Ishikawa (cell line): ENCODE data around the gene RPS6KA2.

Experiments used
- CEBPB ChIP-seq: IDR thresholded peaks from 2 replicates; pipeline ENCODE4 v1.6.1; 2012
- CREB1 ChIP-seq: IDR thresholded peaks from 2 replicates; pipeline ENCODE4 v1.6.1; 2012; ENCODE audit warnings: low read depth
- EGR1 ChIP-seq: IDR thresholded peaks from 2 replicates; pipeline ENCODE4 v1.6.1; 2012
- EP300 ChIP-seq: IDR thresholded peaks from 2 replicates; pipeline ENCODE4 v1.6.1; 2012; ENCODE audit warnings: borderline replicate concordance
- FOXM1 ChIP-seq: IDR thresholded peaks from 2 replicates; pipeline ENCODE4 v1.6.1; 2012; ENCODE audit warnings: low read depth, borderline replicate concordance
- MAX ChIP-seq: IDR thresholded peaks from 2 replicates; pipeline ENCODE4 v1.6.1; 2012
- NFIC ChIP-seq: IDR thresholded peaks from 2 replicates; pipeline ENCODE4 v1.6.1; 2012
- RAD21 ChIP-seq: IDR thresholded peaks from 2 replicates; pipeline ENCODE4 v1.6.1; 2012; ENCODE audit warnings: low read depth
- REST ChIP-seq: IDR thresholded peaks from 2 replicates; pipeline ENCODE4 v1.6.1; 2012; ENCODE audit warnings: low read depth, mild to moderate bottlenecking
- TAF1 ChIP-seq: IDR thresholded peaks from 2 replicates; pipeline ENCODE4 v1.6.1; 2012; ENCODE audit warnings: low read depth, mild to moderate bottlenecking
- TCF12 ChIP-seq: IDR thresholded peaks from 2 replicates; pipeline ENCODE4 v1.6.1; 2012; ENCODE audit warnings: low read depth
- TEAD4 ChIP-seq: IDR thresholded peaks from 2 replicates; pipeline ENCODE4 v1.6.1; 2012
- USF1 ChIP-seq: IDR thresholded peaks from 2 replicates; pipeline ENCODE4 v1.6.1; 2012
- YY1 ChIP-seq: IDR thresholded peaks from 2 replicates; pipeline ENCODE4 v1.6.1; 2012; ENCODE audit warnings: low read depth

- TF ChIP-seq REST (no peak), CEBPB (no peak), MAX (peak; percentile 72), TCF12 (no peak), EP300 (no peak), CREB1 (no peak), TAF1 (no peak), RAD21 (no peak), YY1 (no peak), NFIC (no peak), TEAD4 (no peak), FOXM1 (no peak), EGR1 (no peak), USF1 (no peak)
Measured at GRCh38 chr6:166541876-166542579, 85.0 kb downstream of the RPS6KA2 start.
